ENCODE measurements around the gene TJP3.

TJP3 gene

GRCh38 chr19:3671680-3672574 lies 36.3 kb upstream of the TJP3 start:
- TF ChIP-seq TCF12 (IDR thresholded peaks at IDR 0.05; ENCODE audit: low read depth), result no peak

- no peak for TF ChIP-seq EP300 (IDR thresholded peaks at IDR 0.05; ENCODE audit: borderline replicate concordance)
These were observed 35.6 kb upstream of the TJP3 start for GRCh38 chr19:3672575-3672948.

- TF ChIP-seq ZBTB7A (IDR thresholded peaks at IDR 0.05; ENCODE audit: low read depth), result no peak
- no peak for TF ChIP-seq REST (IDR thresholded peaks at IDR 0.05; ENCODE audit: low read depth)
- TF ChIP-seq TCF12 (IDR thresholded peaks at IDR 0.05; ENCODE audit: low read depth), result no peak
These were observed 35.2 kb upstream of the TJP3 start for GRCh38 chr19:3672993-3673392.

- TF ChIP-seq FOXM1 (IDR thresholded peaks at IDR 0.05; ENCODE audit: borderline replicate concordance, low read depth), result no peak
- TF ChIP-seq TCF12 (IDR thresholded peaks at IDR 0.05; ENCODE audit: low read depth), result no peak
- TF ChIP-seq NFIC (IDR thresholded peaks at IDR 0.05), result no peak
- TF ChIP-seq CREB1 (IDR thresholded peaks at IDR 0.05; ENCODE audit: low read depth), result no peak
- TF ChIP-seq YY1 (IDR thresholded peaks at IDR 0.05; ENCODE audit: low read depth), result no peak
- no peak for TF ChIP-seq USF1 (IDR thresholded peaks at IDR 0.05)
These were observed 34.4 kb upstream of the TJP3 start for GRCh38 chr19:3673506-3674439.

GRCh38 chr19:3674784-3675543 lies 33.2 kb upstream of the TJP3 start:
- no peak for TF ChIP-seq TAF1 (IDR thresholded peaks at IDR 0.05; ENCODE audit: low read depth)
- no peak for TF ChIP-seq YY1 (IDR thresholded peaks at IDR 0.05; ENCODE audit: low read depth)
- TF ChIP-seq EP300 (IDR thresholded peaks at IDR 0.05; ENCODE audit: borderline replicate concordance), result no peak
- no peak for TF ChIP-seq TEAD4 (IDR thresholded peaks at IDR 0.05)
- no peak for TF ChIP-seq FOXM1 (IDR thresholded peaks at IDR 0.05; ENCODE audit: borderline replicate concordance, low read depth)
- TF ChIP-seq REST (IDR thresholded peaks at IDR 0.05; ENCODE audit: low read depth), result no peak
- no peak for TF ChIP-seq USF1 (IDR thresholded peaks at IDR 0.05)
- TF ChIP-seq ZBTB7A (IDR thresholded peaks at IDR 0.05; ENCODE audit: low read depth), result no peak

GRCh38 chr19:3678188-3678587 lies 30.0 kb upstream of the TJP3 start:
- TF ChIP-seq TEAD4 (IDR thresholded peaks at IDR 0.05), result no peak
- no peak for TF ChIP-seq TAF1 (IDR thresholded peaks at IDR 0.05; ENCODE audit: low read depth)
- TF ChIP-seq CEBPB (IDR thresholded peaks at IDR 0.05), result no peak
- no peak for TF ChIP-seq EP300 (IDR thresholded peaks at IDR 0.05; ENCODE audit: borderline replicate concordance)

GRCh38 chr19:3679138-3679537 lies 29.0 kb upstream of the TJP3 start:
- no peak for TF ChIP-seq MAX (IDR thresholded peaks at IDR 0.05)
- no peak for TF ChIP-seq REST (IDR thresholded peaks at IDR 0.05; ENCODE audit: low read depth)
- TF ChIP-seq RAD21 (IDR thresholded peaks at IDR 0.05; ENCODE audit: low read depth), result no peak
- TF ChIP-seq TCF12 (IDR thresholded peaks at IDR 0.05; ENCODE audit: low read depth), result no peak
- TF ChIP-seq CEBPB (IDR thresholded peaks at IDR 0.05), result no peak
- no peak for TF ChIP-seq TEAD4 (IDR thresholded peaks at IDR 0.05)
- no peak for TF ChIP-seq CREB1 (IDR thresholded peaks at IDR 0.05; ENCODE audit: low read depth)
- TF ChIP-seq EGR1 (IDR thresholded peaks at IDR 0.05), result no peak
- no peak for TF ChIP-seq TAF1 (IDR thresholded peaks at IDR 0.05; ENCODE audit: low read depth)
- TF ChIP-seq FOXM1 (IDR thresholded peaks at IDR 0.05; ENCODE audit: borderline replicate concordance, low read depth), result no peak
- TF ChIP-seq ZBTB7A (IDR thresholded peaks at IDR 0.05; ENCODE audit: low read depth), result no peak
- no peak for TF ChIP-seq YY1 (IDR thresholded peaks at IDR 0.05; ENCODE audit: low read depth)
- no peak for TF ChIP-seq USF1 (IDR thresholded peaks at IDR 0.05)
- TF ChIP-seq EP300 (IDR thresholded peaks at IDR 0.05; ENCODE audit: borderline replicate concordance), result no peak
